Gastrocnemius medialis (tissue), 4 donors: ENCODE results near the gene RSBN1L. TPM values are rescaled to one million over a fixed set of nuclear protein-coding genes. Genes with fewer than 3 reads are reported as not detected.

Experiments used
- ATAC-seq, 2 donors: fragments of 150-250 bp; one replicate each; pipeline ENCODE4 v1.9.1; 2016
- DNase-seq, 2 donors: peaks; one replicate each; pipeline ENCODE4 v3.0.0-alpha.2; 2019
- H3K27ac ChIP-seq, 4 donors: fragments of 200-600 bp; sonication (generic); 1 replicate in 1 of 4; 2 replicates in 3 of 4; pipeline ENCODE4 v1.5.1; 2016 to 2018; ENCODE audit warnings: mild to moderate bottlenecking in 2 of 4, moderate library complexity in 1 of 4
- H3K27me3 ChIP-seq, 3 donors: fragments of 200-600 bp; sonication (generic) in 2 of 3; 1 replicate in 1 of 3; 2 replicates in 2 of 3; pipeline versions ENCODE4 v1.5.1 to v1.6.0; 2016 to 2019; ENCODE audit warnings: mild to moderate bottlenecking in 1 of 3, moderate library complexity in 1 of 3
- H3K36me3 ChIP-seq, 2 donors: fragments of 200-600 bp; sonication (generic) in 1 of 2; one replicate each; pipeline ENCODE4 v1.5.1; 2017 to 2018
- H3K4me1 ChIP-seq, 2 donors: fragments of 200-600 bp; sonication (generic) in 1 of 2; one replicate each; pipeline ENCODE4 v1.5.1; 2016 to 2017; ENCODE audit warnings: mild to moderate bottlenecking in 2 of 2
- H3K4me3 ChIP-seq, 4 donors: fragments of 200-600 bp; sonication (generic) in 3 of 4; 1 replicate in 1 of 4; 2 replicates in 3 of 4; pipeline ENCODE4 v1.5.1; 2016 to 2019; ENCODE audit warnings: mild to moderate bottlenecking in 2 of 4
- H3K9me3 ChIP-seq, 3 donors: fragments of 200-600 bp; sonication (generic) in 2 of 3; 1 replicate in 1 of 3; 2 replicates in 2 of 3; pipeline ENCODE4 v1.5.1; 2016 to 2019
- POLR2A ChIP-seq, 2 donors: fragments of 450-650 bp; IDR thresholded peaks; one replicate each; pipeline ENCODE4 v1.6.1; 2017; ENCODE audit warnings: antibody characterized with exemption in 2 of 2, mild to moderate bottlenecking in 2 of 2, moderate library complexity in 2 of 2
- in situ Hi-C, 4 donors: fragments of 200-750 bp; cut with MboI; loops; one replicate each; pipeline versions ENCODE4 v1.15.0 to v1.8.0; 2017; ENCODE audit warnings: low sequenced_read_pairs in 4 of 4
- intact Hi-C: fragments of 100-400 bp; cut with DNase I; formaldehyde crosslinking; loops from one replicate; pipeline ENCODE4 v1.15.1; 2023; ENCODE audit warnings: low total_unique reads
- total RNA-seq, 4 donors: library from RNA; depleted of rRNA; stranded (reverse); fragments of >200 nt; gene quantifications; one replicate each; pipeline versions ENCODE4 v1.1.0 to v1.2.3, GENCODE V29; 2016
- TF ChIP-seq, protein P1 (sequence below), 5 experiments: fragments of 450-650 bp in 3 of 5; fragments of 200-600 bp in 2 of 5; sonication (generic) in 2 of 5; IDR thresholded peaks in 4 of 5; conservative IDR thresholded peaks in 1 of 5; 1 replicate in 4 of 5; 2 replicates in 1 of 5; pipeline ENCODE4 v1.5.1; 2016 to 2019; ENCODE audit warnings: antibody characterized with exemption in 5 of 5, mild to moderate bottlenecking in 3 of 5, moderate library complexity in 3 of 5

The RSBN1L gene
- total RNA-seq, 4 donors from 2014 or later = 5.1 to 11.7 (median 8.7) TPM

DNA sequence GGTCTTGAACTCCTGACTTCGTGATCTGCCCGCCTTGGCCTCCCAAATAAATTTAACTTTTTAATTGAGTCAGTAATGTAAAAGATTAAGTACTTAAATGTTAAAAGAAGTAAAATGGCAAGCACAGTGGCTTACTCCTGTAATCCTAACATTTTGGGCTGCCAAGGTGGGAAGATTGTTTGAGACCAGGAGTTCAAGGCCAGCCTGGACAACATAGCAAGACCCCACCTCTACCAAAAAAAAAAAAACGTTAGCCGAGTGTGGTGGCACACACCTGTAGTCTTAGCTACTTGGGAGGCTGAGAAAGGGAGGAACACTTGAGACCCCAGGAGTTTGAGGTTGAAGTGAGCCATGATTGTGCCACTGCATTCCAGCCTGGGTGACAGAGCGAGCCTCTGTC is 128.4 kb downstream of the RSBN1L start:
- no peaks in the 10 kb centered on the region for H3K27me3 ChIP-seq
- no peak overlapping the region for H3K4me3 ChIP-seq
- peaks cover 13 to 15% of the 10 kb centered on the region in 2 donors for H3K4me1 ChIP-seq
- no peaks in the 10 kb centered on the region for H3K36me3 ChIP-seq
- no peak for ATAC-seq
- DNase-seq = no peak
- no peak for TF ChIP-seq POLR2A (IDR thresholded peaks at IDR 0.05)
- TF ChIP-seq, protein P1, sequence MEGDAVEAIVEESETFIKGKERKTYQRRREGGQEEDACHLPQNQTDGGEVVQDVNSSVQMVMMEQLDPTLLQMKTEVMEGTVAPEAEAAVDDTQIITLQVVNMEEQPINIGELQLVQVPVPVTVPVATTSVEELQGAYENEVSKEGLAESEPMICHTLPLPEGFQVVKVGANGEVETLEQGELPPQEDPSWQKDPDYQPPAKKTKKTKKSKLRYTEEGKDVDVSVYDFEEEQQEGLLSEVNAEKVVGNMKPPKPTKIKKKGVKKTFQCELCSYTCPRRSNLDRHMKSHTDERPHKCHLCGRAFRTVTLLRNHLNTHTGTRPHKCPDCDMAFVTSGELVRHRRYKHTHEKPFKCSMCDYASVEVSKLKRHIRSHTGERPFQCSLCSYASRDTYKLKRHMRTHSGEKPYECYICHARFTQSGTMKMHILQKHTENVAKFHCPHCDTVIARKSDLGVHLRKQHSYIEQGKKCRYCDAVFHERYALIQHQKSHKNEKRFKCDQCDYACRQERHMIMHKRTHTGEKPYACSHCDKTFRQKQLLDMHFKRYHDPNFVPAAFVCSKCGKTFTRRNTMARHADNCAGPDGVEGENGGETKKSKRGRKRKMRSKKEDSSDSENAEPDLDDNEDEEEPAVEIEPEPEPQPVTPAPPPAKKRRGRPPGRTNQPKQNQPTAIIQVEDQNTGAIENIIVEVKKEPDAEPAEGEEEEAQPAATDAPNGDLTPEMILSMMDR (IDR thresholded peaks at IDR 0.05 in 4 of 5, conservative IDR thresholded peaks at IDR 0.05 in 1 of 5) = no peak
- H3K27ac ChIP-seq = no peak overlapping the region
- peaks cover 0 to 8% (median 4%) of the 10 kb centered on the region in 3 donors for H3K9me3 ChIP-seq
- in situ Hi-C loops = no loop called here
- intact Hi-C loops = no loop called here

DNA sequence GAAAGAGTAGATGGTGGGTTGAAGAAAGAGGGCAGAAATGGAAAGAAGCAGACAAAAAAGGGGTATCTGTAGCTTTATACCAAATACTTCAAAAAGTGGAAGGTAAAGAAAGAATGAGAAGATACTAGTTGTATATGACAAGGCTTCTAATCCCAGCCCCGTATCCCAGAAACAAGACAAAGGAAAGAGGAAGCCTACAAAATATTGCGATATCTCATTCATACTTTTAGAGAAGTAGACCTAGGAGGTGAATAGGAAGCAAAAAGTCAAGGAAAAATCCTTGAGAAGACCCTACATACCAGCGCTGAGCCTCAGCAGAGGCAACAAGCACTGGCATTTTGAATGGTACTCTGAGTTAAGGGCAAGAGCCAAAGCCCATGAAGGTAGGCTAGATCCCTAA is 128.9 kb downstream of the RSBN1L start:
- no peak overlapping the region for H3K4me3 ChIP-seq
- in situ Hi-C loops = no loop called here
- H3K4me1 ChIP-seq = peaks cover 13 to 15% of the 10 kb centered on the region in 2 donors
- TF ChIP-seq, protein P1 (IDR thresholded peaks at IDR 0.05 in 4 of 5, conservative IDR thresholded peaks at IDR 0.05 in 1 of 5) = no peak
- TF ChIP-seq POLR2A (IDR thresholded peaks at IDR 0.05) = no peak
- no peak overlapping the region for H3K27ac ChIP-seq
- peaks cover 0 to 8% (median 4%) of the 10 kb centered on the region in 3 donors for H3K9me3 ChIP-seq
- ATAC-seq (no peak), DNase-seq (no peak)
- H3K27me3 ChIP-seq = no peaks in the 10 kb centered on the region
- H3K36me3 ChIP-seq = no peaks in the 10 kb centered on the region
- intact Hi-C loops = no loop called here

DNA sequence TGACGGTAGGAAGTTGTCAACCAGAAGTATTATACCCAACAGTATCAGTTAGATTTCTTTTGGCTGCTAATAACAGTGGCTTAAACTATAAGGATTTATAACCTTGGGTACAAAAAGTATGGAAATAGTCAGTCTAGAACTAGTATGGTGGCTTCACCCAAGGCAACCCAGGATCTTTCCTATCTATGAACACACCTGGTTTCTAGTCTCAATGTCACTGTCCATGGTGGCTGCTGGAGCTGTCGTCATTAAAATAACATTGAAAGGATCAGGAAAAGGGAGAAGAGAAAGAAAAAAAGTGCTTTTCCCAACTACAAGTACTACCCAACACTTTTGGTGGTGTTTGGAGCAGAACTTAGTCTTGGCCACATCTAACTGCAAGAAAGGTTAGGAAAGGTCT is 130.0 kb downstream of the RSBN1L start:
- intact Hi-C loops = no loop called here
- Histone ChIP-seq H3K4me3 (no peak overlapping the region), H3K27me3 (no peaks in the 10 kb centered on the region), H3K27ac (no peak overlapping the region), H3K9me3 (peaks cover 0 to 2% (median 0%) of the 10 kb centered on the region in 3 donors), H3K4me1 (peaks cover 13 to 15% of the 10 kb centered on the region in 2 donors), H3K36me3 (no peaks in the 10 kb centered on the region)
- ATAC-seq = no peak
- TF ChIP-seq POLR2A (IDR thresholded peaks at IDR 0.05) = no peak
- TF ChIP-seq, protein P1 (IDR thresholded peaks at IDR 0.05 in 4 of 5, conservative IDR thresholded peaks at IDR 0.05 in 1 of 5) = no peak
- no peak for DNase-seq
- in situ Hi-C loops = no loop called here

DNA sequence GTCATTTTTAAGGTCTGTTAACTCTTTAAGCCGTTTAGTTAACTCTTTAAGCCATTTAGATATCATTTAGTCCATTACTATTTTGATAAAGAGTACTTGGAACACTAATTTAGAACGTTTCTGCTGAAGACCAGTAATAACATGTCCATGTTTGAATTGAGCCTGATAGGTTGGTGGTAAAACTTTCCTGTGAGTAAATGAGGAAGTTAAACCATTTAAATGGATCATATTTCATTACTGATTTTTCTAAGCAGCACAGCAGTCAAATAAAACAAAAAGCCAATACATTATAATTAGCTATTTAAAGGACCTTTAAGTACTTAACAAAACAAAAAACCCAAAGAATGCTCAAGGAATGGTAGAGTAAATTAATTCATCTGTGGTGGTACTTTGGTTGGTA is 131.7 kb downstream of the RSBN1L start:
- ATAC-seq = no peak
- Histone ChIP-seq H3K4me1 (peaks cover 19 to 20% of the 10 kb centered on the region in 2 donors), H3K27me3 (no peaks in the 10 kb centered on the region), H3K36me3 (no peaks in the 10 kb centered on the region), H3K9me3 (no peaks in the 10 kb centered on the region), H3K27ac (no peak overlapping the region), H3K4me3 (no peak overlapping the region)
- intact Hi-C loops (no loop called here), in situ Hi-C loops (no loop called here)
- DNase-seq = no peak
- TF ChIP-seq POLR2A (IDR thresholded peaks at IDR 0.05) = no peak
- TF ChIP-seq, protein P1 (IDR thresholded peaks at IDR 0.05 in 4 of 5, conservative IDR thresholded peaks at IDR 0.05 in 1 of 5) = no peak
